Mucosa of descending colon (tissue), 3 donors: ENCODE data around the gene CD46. TPM values are rescaled to one million over a fixed set of nuclear protein-coding genes. Genes with fewer than 3 reads are reported as not detected.
A peak's percentile ranks its signal among the peaks of the same experiment; 100 is the strongest.

Source experiments
- ATAC-seq: fragments of 200-7000 bp; cut with Tn5 transposase; one replicate; pipeline ENCODE4 v1.9.1; 2020; ENCODE audit warnings: mild to moderate bottlenecking, moderate library complexity
- DNase-seq, 3 donors: peaks; one replicate each; pipeline ENCODE4 v3.0.0-alpha.2; 2020
- H3K36me3 ChIP-seq: fragments of 200-600 bp; one replicate; pipeline ENCODE4 v1.8.0; 2021; ENCODE audit warnings: low read depth, mild to moderate bottlenecking
- H3K4me1 ChIP-seq: fragments of 200-600 bp; one replicate; pipeline ENCODE4 v1.8.0; 2021; ENCODE audit warnings: low read depth, mild to moderate bottlenecking
- H3K4me3 ChIP-seq: fragments of 200-600 bp; one replicate; pipeline ENCODE4 v1.8.0; 2021; ENCODE audit warnings: mild to moderate bottlenecking
- H3K9me3 ChIP-seq: fragments of 200-600 bp; one replicate; pipeline ENCODE4 v1.8.0; 2021; ENCODE audit warnings: mild to moderate bottlenecking
- intact Hi-C, 2 donors: fragments of 100-400 bp; cut with DNase I in 1 of 2; cut with micrococcal nuclease in 1 of 2; formaldehyde crosslinking; loops; one replicate each; pipeline versions ENCODE4 v1.11.0 to v1.11.1; 2022; cut with DNase I, micrococcal nuclease
- total RNA-seq, 3 donors: library from RNA; stranded (reverse); fragmentation: NEBNext Ultra II Directional in 2 of 3; extraction: Animal tissue kit (Norgen Biotek cat#: 25700) in 2 of 3; gene quantifications; one replicate each; pipeline versions ENCODE4 v1.2.1 to v1.2.4, GENCODE V29; 2021 to 2023
- TF ChIP-seq, protein P1 (sequence below): fragments of 200-600 bp; IDR thresholded peaks from one replicate; pipeline ENCODE4 v1.8.0; 2022; ENCODE audit warnings: antibody characterized with exemption, mild to moderate bottlenecking
- donor health status: DM: no; HTN: no; CAD: no; lungs with moderate emphysema.
- donor health status: DM: no; HTN: no; CAD: no.
- donor health status: DM: no; HTN: yes; CAD: no.

CD46 gene
- total RNA-seq, 3 donors from 2014 or later, result 170 to 260 (median 202) TPM

DNA sequence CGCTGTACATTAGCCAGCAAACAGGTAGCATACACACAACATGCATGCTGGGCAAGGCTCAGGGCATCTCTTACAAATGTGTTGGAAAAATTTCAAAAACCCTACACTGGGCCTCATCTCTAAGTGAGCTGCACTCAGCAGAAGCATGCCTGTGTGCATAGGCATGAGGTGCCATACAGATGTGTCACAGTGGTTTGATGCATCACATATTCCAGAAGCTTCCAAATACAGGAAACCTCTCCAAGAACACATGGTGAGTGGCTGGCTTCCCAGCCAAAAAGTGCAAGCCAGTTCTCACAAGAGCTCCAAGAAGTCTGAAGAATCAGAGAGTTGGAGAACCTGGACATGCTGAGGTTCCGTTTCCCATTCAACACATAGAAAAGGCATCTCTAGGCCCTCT is 58.3 kb downstream of the CD46 start:
- Histone ChIP-seq H3K4me1 (peaks cover 55% of the 10 kb centered on the region), H3K9me3 (no peaks in the 10 kb centered on the region), H3K36me3 (peaks cover 2% of the 10 kb centered on the region), H3K4me3 (no peak overlapping the region)
- DNase-seq (no peak), ATAC-seq (no peak)
- intact Hi-C loops, result no loop called here
- TF ChIP-seq, protein P1, sequence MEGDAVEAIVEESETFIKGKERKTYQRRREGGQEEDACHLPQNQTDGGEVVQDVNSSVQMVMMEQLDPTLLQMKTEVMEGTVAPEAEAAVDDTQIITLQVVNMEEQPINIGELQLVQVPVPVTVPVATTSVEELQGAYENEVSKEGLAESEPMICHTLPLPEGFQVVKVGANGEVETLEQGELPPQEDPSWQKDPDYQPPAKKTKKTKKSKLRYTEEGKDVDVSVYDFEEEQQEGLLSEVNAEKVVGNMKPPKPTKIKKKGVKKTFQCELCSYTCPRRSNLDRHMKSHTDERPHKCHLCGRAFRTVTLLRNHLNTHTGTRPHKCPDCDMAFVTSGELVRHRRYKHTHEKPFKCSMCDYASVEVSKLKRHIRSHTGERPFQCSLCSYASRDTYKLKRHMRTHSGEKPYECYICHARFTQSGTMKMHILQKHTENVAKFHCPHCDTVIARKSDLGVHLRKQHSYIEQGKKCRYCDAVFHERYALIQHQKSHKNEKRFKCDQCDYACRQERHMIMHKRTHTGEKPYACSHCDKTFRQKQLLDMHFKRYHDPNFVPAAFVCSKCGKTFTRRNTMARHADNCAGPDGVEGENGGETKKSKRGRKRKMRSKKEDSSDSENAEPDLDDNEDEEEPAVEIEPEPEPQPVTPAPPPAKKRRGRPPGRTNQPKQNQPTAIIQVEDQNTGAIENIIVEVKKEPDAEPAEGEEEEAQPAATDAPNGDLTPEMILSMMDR, result no peak

DNA sequence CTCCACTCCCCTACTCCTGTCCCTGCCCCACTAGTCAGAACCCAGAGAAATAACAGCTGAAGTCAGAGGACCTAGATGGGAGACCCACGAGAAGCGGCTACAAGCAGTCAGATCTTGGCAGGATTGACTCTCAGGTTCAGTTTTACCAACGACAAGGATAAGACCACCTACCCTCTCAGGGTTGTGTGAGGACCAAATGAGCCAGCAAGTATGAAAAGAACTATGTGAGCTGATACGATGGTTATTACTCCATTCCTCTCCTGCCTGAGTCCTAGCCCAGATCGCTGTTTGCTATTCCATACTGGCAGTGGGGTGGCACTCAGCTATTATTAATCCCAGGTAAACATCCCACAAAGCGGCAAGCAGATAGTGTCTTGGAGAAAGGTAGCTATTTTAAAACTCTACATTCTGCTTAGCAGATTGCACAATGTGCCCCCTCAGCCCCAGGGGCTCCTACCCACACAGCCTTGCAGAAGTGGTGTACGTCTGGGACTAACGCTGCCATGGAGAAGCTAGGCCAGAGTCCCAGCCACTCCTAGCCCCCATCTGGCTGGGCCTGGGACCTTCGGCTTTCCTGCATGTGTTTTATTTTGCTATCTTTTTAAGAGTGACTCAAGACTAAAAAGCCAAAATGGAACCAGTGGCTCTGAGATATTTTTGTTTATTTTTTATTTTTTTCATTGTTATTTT is 58.9 kb downstream of the CD46 start:
- no peak overlapping the region for H3K4me3 ChIP-seq
- intact Hi-C loops, result no loop called here
- H3K36me3 ChIP-seq, result peaks cover 8% of the 10 kb centered on the region
- ATAC-seq (no peak), DNase-seq (no peak)
- TF ChIP-seq, protein P1, result no peak
- no peaks in the 10 kb centered on the region for H3K9me3 ChIP-seq
- peaks cover 56% of the 10 kb centered on the region for H3K4me1 ChIP-seq

DNA sequence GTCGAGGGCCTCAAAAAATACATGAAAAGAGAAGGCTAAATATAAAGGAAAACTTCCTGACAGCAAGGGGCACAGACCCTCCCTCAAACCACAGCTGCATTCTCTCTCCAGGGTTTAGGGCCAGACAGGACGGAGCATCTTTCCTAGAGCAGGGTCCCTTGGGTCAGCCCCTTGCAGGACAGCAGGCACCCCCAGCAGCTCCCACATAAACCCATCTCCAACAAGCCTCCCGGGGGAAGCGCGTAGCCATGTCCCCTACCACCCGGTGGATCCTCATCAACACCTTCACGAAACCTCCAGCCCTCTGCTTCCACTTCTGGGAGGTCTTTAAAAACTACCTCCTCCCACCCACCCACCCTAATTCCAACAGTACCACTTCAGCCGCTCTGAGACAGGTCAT is 59.5 kb downstream of the CD46 start:
- TF ChIP-seq, protein P1, result no peak
- Histone ChIP-seq H3K9me3 (no peaks in the 10 kb centered on the region), H3K4me1 (peaks cover 57% of the 10 kb centered on the region), H3K36me3 (peaks cover 9% of the 10 kb centered on the region), H3K4me3 (no peak overlapping the region)
- intact Hi-C loops, result no loop called here
- ATAC-seq (no peak), DNase-seq (no peak)

DNA sequence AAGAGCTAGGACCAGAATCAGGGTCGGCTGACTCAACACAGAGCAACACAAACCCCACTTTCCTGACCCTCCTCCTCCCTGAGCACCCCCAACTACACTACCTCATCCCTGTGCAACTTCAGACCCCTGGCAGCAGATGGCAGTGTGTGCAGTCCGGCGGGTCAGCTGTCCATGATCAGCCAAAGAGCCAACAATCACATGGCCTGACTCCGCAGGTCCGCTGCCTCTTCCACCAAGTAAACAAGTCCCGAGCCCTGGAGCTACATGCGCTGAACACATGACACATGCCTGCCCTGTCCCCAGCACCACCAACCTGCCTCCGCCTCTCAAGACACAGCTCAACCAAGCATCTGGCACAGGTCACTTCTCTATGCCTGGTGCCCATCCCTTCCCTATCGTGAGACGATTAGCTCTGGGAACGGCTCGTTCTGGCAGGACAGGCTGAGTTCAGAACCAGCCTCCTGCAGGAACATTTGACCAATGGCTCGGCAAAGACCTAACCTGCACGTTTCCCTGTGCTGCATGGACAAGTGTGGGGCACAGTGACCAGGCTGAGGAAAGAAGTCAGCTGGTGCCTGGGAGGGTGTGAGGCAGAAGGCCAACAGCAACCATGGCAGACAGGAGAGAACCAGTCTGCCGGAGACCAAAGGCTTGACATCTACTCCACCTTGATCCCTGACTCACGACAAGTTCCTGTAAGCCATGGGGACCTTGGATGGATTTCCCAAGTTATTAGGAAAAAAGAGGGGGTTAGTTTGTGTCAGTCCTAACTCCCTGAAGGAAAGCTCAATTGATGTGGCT is 60.3 kb downstream of the CD46 start:
- Histone ChIP-seq H3K4me3 (no peak overlapping the region), H3K36me3 (peaks cover 9% of the 10 kb centered on the region)
- TF ChIP-seq, protein P1, result no peak

DNA sequence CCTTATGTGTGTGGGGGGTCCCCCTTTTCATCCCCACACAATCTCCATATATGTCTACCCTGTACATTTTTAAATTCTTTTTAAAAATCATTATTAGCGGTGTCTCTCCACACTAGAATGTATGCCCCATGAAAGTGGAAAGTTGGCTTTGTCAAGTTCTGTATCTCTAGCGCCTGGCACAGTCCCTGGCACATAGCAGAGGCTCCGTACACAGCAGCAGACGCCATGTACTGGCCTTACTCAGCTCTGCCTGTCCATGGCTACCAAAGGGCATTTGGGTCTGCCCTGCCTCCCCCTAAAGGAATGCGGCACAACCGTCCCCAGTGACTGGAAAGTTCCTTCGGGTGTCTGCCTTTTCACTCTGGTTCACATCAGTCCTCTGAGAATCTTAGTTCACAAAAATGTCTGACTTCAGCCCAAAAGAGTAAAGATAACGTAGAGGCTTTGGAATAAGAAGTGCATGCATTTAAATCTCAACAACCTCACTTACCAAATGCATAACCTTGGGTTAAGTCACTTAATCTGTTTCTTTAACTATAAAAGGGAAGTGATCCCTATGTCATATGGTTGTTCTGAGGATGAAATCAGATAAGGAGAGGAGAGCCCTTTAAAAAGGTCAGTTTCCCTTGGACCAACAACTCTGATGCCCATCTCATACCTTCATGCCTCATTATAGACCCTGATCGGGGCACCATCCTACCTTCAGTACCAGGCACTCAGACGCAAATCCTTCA is 61.1 kb downstream of the CD46 start:
- intact Hi-C loops, result no loop called here
- peaks cover 53% of the 10 kb centered on the region for H3K4me1 ChIP-seq
- no peak for DNase-seq
- H3K9me3 ChIP-seq, result no peaks in the 10 kb centered on the region
- TF ChIP-seq, protein P1, result no peak
- peaks cover 9% of the 10 kb centered on the region for H3K36me3 ChIP-seq
- no peak for ATAC-seq
- no peak overlapping the region for H3K4me3 ChIP-seq

More for the DNA sequence above, 60.3 kb downstream of the CD46 start:
- no peaks in the 10 kb centered on the region for H3K9me3 ChIP-seq
- peaks cover 53% of the 10 kb centered on the region for H3K4me1 ChIP-seq
- DNase-seq (peak in 2 of 3 donors; percentile 55 to 67), ATAC-seq (no peak)
- intact Hi-C loops, result no loop called here
